ENCODE data around the gene ZNF593. TPM values are rescaled to one million over a fixed set of nuclear protein-coding genes. Genes with fewer than 3 reads are reported as not detected.
A peak's percentile ranks its signal among the peaks of the same experiment; 100 is the strongest.

ZNF593 gene
- total RNA-seq, 1 donor from 2014 or later, result 35.9 TPM

GRCh38 chr1:26162220-26162709, 7.4 kb upstream of the ZNF593 start:
- Mint-ChIP-seq H3K27me3 (ENCODE audit: unreplicated experiment) (peaks cover 11% of the 10 kb centered on the region), H3K9me3 (ENCODE audit: unreplicated experiment) (peaks cover 4% of the 10 kb centered on the region), H3K27ac (ENCODE audit: unreplicated experiment) (peak overlapping the region; percentile 48), H3K4me3 (ENCODE audit: unreplicated experiment) (peak overlapping the region; percentile 82), H3K36me3 (ENCODE audit: unreplicated experiment) (no peaks in the 10 kb centered on the region), H3K4me1 (ENCODE audit: low read depth, unreplicated experiment) (peaks cover 17% of the 10 kb centered on the region)
- no peak for DNase-seq
- TF ChIP-seq CTCF (IDR thresholded peaks at IDR 0.05; ENCODE audit: partially characterized antibody, unreplicated experiment), result no peak

GRCh38 chr1:26163684-26164035, 6.0 kb upstream of the ZNF593 start:
- Mint-ChIP-seq H3K9me3 (ENCODE audit: unreplicated experiment) (peaks cover 4% of the 10 kb centered on the region), H3K36me3 (ENCODE audit: unreplicated experiment) (no peaks in the 10 kb centered on the region), H3K27ac (ENCODE audit: unreplicated experiment) (no peak overlapping the region), H3K27me3 (ENCODE audit: unreplicated experiment) (peaks cover 17% of the 10 kb centered on the region), H3K4me1 (ENCODE audit: low read depth, unreplicated experiment) (peaks cover 15% of the 10 kb centered on the region), H3K4me3 (ENCODE audit: unreplicated experiment) (no peak overlapping the region)
- no peak for TF ChIP-seq CTCF (IDR thresholded peaks at IDR 0.05; ENCODE audit: partially characterized antibody, unreplicated experiment)
- DNase-seq, result no peak

GRCh38 chr1:26164036-26164860, 5.5 kb upstream of the ZNF593 start:
- Mint-ChIP-seq H3K27ac (ENCODE audit: unreplicated experiment) (peak overlapping the region; percentile 70), H3K36me3 (ENCODE audit: unreplicated experiment) (no peaks in the 10 kb centered on the region), H3K9me3 (ENCODE audit: unreplicated experiment) (peaks cover 7% of the 10 kb centered on the region), H3K4me3 (ENCODE audit: unreplicated experiment) (peak overlapping the region; percentile 84), H3K27me3 (ENCODE audit: unreplicated experiment) (peaks cover 19% of the 10 kb centered on the region), H3K4me1 (ENCODE audit: low read depth, unreplicated experiment) (peaks cover 18% of the 10 kb centered on the region)
- DNase-seq, result peak; percentile 83
- TF ChIP-seq CTCF (IDR thresholded peaks at IDR 0.05; ENCODE audit: partially characterized antibody, unreplicated experiment), result peak; percentile 72

- peaks cover 19% of the 10 kb centered on the region for H3K27me3 Mint-ChIP-seq (ENCODE audit: unreplicated experiment)
- peaks cover 5% of the 10 kb centered on the region for H3K9me3 Mint-ChIP-seq (ENCODE audit: unreplicated experiment)
- peak overlapping the region; percentile 70 for H3K27ac Mint-ChIP-seq (ENCODE audit: unreplicated experiment)
- no peak for DNase-seq
- peaks cover 15% of the 10 kb centered on the region for H3K4me1 Mint-ChIP-seq (ENCODE audit: low read depth, unreplicated experiment)
- H3K36me3 Mint-ChIP-seq (ENCODE audit: unreplicated experiment), result no peaks in the 10 kb centered on the region
- H3K4me3 Mint-ChIP-seq (ENCODE audit: unreplicated experiment), result peak overlapping the region; percentile 84
- no peak for TF ChIP-seq CTCF (IDR thresholded peaks at IDR 0.05; ENCODE audit: partially characterized antibody, unreplicated experiment)
Observed at GRCh38 chr1:26164861-26165842, 4.6 kb upstream of the ZNF593 start.
